Mesothelial cell of epicardium (in vitro differentiated cells): ENCODE results near the gene TRAIP. TPM values are rescaled to one million over a fixed set of nuclear protein-coding genes. Genes with fewer than 3 reads are reported as not detected.

ENCODE experiments used
- DNase-seq, 2 experiments: peaks; one replicate each; pipeline ENCODE4 v3.0.0; 2021; ENCODE audit warnings: low spot score in 2 of 2; ENCODE audit not compliant: unreplicated experiment in 2 of 2
- H3K27ac Mint-ChIP-seq: 2 replicates; pipeline ENCODE4 v1.8.0; 2021; ENCODE audit warnings: mixed read lengths
- H3K27me3 Mint-ChIP-seq: 2 replicates; pipeline ENCODE4 v1.8.0; 2021; ENCODE audit warnings: low read depth, mixed read lengths
- H3K36me3 Mint-ChIP-seq: 2 replicates; pipeline ENCODE4 v1.8.0; 2021; ENCODE audit warnings: mixed read lengths
- H3K4me1 Mint-ChIP-seq: 2 replicates; pipeline ENCODE4 v1.8.0; 2021; ENCODE audit warnings: mixed read lengths
- H3K4me3 Mint-ChIP-seq: 2 replicates; pipeline ENCODE4 v1.8.0; 2021; ENCODE audit warnings: mild to moderate bottlenecking, moderate library complexity, mixed read lengths
- H3K9me3 Mint-ChIP-seq: 2 replicates; pipeline ENCODE4 v1.8.0; 2021; ENCODE audit warnings: mixed read lengths
- CTCF ChIP-seq: fragments of 200-600 bp; sonication (generic); IDR thresholded peaks from one replicate; pipeline ENCODE4 v1.5.0; 2021; ENCODE audit warnings: antibody characterized with exemption; ENCODE audit not compliant: unreplicated experiment
- total RNA-seq: library from RNA; stranded (reverse); gene quantifications from 3 replicates; pipeline ENCODE4 v1.2.1, GENCODE V29; 2021

Gene TRAIP
- total RNA-seq, 1 donor from 2014 or later = 10.4 TPM

- no peak for DNase-seq
- Mint-ChIP-seq H3K27me3 (no peaks in the 10 kb centered on the region), H3K36me3 (no peaks in the 10 kb centered on the region), H3K4me1 (peaks cover 9% of the 10 kb centered on the region), H3K27ac (no peak overlapping the region), H3K9me3 (no peaks in the 10 kb centered on the region), H3K4me3 (no peak overlapping the region)
- TF ChIP-seq CTCF = no peak
These were observed 45.3 kb upstream of the TRAIP start for GRCh38 chr3:49901366-49902339.

- no peak overlapping the region for H3K27ac Mint-ChIP-seq
- no peaks in the 10 kb centered on the region for H3K36me3 Mint-ChIP-seq
- no peaks in the 10 kb centered on the region for H3K9me3 Mint-ChIP-seq
- DNase-seq = no peak
- peaks cover 3% of the 10 kb centered on the region for H3K4me1 Mint-ChIP-seq
- H3K27me3 Mint-ChIP-seq = no peaks in the 10 kb centered on the region
- no peak overlapping the region for H3K4me3 Mint-ChIP-seq
- no peak for TF ChIP-seq CTCF
These were observed 44.3 kb upstream of the TRAIP start for GRCh38 chr3:49900491-49901153.

- Mint-ChIP-seq H3K4me3 (no peak overlapping the region), H3K36me3 (no peaks in the 10 kb centered on the region)
- DNase-seq = no peak
These were observed 43.5 kb upstream of the TRAIP start for GRCh38 chr3:49899815-49900214.

GRCh38 chr3:49898991-49899390, 42.6 kb upstream of the TRAIP start:
- Mint-ChIP-seq H3K4me1 (peaks cover 2% of the 10 kb centered on the region), H3K36me3 (no peaks in the 10 kb centered on the region), H3K9me3 (no peaks in the 10 kb centered on the region), H3K27ac (no peak overlapping the region), H3K27me3 (no peaks in the 10 kb centered on the region), H3K4me3 (no peak overlapping the region)
- no peak for DNase-seq
- no peak for TF ChIP-seq CTCF

More at GRCh38 chr3:49899815-49900214, 43.5 kb upstream of the TRAIP start:
- no peak overlapping the region for H3K27ac Mint-ChIP-seq
- TF ChIP-seq CTCF = no peak
- peaks cover 3% of the 10 kb centered on the region for H3K4me1 Mint-ChIP-seq
- H3K9me3 Mint-ChIP-seq = no peaks in the 10 kb centered on the region
- H3K27me3 Mint-ChIP-seq = no peaks in the 10 kb centered on the region

GRCh38 chr3:49896345-49896744, 40.0 kb upstream of the TRAIP start:
- Mint-ChIP-seq H3K36me3 (no peaks in the 10 kb centered on the region), H3K27ac (no peak overlapping the region), H3K9me3 (no peaks in the 10 kb centered on the region), H3K4me1 (no peaks in the 10 kb centered on the region), H3K4me3 (no peak overlapping the region), H3K27me3 (no peaks in the 10 kb centered on the region)
- TF ChIP-seq CTCF = no peak
- no peak for DNase-seq
